Fibroblast of upper back skin (primary cell): ENCODE data around the gene CREB3L2.
"Not testable (repeated sequence)": the region's sequence is repeated elsewhere in the genome, so short reads cannot be mapped to it uniquely, and the experiment has no call there.

Experiments
- DNase-seq: peaks from one replicate; pipeline ENCODE4 v3.0.0-alpha.2; 2013

Gene CREB3L2

DNA sequence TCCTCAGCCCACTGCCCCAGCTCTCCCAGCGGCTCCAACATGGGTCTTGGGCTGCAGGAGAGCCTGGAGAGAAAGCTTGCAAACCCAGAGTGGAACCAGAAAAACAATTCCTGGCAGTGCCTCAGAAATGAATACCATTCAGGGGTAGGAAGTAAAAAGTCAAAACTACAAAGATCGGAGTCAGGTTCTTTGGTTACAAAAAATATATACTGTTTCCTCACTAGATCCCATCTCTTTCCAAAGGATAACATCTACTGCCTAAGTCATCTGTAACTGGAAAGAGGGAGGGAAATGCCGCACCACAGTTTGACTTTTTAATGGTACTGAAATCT lies 14.9 kb downstream of the CREB3L2 start:
- DNase-seq = no peak

DNA sequence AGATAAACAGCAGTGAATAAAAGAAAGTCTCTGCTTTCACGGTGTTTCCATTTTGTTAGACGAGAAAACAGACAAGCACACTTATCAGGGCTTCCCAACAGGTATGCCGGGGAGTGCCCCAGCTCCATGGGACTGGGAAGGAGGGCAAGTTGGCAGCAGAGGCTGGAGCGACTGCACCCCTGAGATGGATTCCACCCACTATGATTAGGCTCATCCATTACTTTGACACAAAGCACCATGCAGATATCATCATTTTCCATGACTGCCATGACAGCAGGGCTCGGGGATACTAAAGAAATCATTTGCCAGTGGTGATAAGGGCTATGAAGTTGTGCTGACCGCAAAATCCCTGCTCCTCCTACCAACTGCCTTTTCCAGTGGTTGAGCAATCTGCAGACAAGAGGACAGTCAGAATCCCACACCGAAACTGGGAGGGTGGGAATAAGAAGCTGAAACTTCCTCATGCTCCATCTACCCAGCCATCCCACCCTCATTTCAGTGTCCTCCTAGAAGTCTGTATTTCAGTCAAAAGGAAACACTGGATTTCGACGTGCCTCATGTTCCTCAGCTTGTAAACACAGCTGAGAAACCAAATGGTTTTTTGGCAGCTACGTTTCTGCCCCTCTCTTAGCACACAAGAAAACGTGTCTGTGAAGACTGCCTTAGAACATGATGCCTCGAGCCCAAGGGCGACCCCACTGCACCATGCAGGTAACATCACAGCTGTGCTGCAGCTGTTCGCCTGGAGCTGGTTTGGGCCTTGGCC lies 15.5 kb downstream of the CREB3L2 start:
- DNase-seq = peak; percentile 73

DNA sequence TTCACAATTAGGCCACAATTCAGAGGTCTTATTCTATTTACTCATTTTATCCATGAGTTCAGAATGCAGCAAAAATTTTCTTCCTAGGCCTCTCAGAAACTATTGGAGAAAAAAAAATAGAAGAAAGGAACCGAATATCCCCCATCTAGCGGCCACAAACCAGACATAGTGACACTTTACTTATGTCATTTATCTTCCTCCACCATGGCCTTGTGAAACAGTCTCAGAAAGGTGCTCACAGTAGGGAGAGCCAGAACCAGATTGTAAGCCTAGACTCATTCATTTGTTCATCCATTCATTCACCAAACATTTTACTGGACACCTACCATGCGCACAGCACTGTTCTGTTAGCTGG lies 16.0 kb downstream of the CREB3L2 start:
- no peak for DNase-seq

DNA sequence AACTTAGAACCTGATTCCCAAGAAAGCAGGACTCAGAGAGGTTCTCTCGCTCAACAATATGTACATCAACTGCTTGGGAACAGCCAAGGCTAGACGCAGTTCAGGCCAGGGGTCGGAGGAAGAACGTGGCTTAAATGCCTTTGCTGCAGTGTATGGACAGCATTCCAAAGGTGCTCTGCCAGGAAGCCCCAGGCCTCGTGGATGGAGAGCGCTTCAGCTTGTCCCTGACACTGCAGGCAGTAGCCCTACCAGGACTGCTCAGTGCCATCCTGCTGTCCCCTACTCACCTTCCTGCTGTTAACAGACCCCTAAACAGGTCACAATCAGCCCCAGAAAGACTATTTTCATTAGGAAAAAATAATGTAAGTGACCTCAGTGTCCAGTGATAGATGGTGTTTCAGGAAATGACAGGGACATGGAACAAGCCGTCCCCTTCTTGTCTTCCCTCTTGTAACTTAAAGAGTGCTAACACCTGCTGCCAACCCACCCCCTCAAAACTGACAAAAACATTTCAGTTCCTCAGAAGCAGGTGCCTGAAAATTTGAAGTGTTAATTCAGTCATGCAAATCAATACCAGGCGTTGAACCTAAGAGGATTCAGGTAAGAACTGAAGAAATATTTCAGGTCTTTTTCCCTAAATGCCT lies 16.5 kb downstream of the CREB3L2 start:
- no peak for DNase-seq

DNA sequence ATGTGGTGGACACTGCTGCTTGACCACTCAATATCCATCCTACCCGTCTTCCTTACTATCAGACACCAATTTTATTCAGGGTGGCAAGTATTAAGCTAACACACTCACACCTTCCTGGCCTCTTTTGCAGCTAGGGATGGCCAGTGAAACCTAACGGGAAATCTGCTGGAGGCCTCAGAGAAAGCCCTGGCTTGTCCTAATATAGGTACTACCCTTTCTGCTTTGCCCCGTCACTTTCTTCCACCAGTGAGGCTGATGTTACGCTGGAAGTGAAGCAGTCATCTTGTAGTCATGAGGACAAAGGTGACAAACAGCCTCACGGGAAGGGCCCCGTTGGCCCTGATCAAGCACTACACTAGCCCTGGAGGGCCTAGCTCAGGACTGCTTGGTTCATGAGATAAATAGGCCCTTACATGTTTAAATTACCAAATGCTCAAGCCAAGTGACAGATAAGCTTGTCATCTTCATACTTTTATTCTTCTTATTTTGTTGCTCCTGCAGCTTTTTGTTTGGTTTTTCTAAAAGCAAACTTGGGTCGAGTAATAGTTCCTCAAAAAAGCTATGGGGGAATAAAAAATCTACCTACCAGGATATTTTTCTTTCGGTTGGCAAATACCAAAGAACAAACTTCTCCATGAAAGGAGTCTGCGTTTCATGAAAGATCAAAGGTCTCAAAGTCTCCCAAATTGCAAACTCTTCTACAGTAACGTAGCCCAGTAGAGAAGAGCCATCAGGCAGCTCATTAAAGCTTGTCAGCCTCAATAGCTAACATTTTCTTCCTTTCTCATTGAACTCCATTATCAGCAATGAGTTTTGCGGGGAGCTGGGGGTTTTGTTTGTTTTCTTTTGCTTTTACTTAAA lies 17.5 kb downstream of the CREB3L2 start:
- no peak for DNase-seq

DNA sequence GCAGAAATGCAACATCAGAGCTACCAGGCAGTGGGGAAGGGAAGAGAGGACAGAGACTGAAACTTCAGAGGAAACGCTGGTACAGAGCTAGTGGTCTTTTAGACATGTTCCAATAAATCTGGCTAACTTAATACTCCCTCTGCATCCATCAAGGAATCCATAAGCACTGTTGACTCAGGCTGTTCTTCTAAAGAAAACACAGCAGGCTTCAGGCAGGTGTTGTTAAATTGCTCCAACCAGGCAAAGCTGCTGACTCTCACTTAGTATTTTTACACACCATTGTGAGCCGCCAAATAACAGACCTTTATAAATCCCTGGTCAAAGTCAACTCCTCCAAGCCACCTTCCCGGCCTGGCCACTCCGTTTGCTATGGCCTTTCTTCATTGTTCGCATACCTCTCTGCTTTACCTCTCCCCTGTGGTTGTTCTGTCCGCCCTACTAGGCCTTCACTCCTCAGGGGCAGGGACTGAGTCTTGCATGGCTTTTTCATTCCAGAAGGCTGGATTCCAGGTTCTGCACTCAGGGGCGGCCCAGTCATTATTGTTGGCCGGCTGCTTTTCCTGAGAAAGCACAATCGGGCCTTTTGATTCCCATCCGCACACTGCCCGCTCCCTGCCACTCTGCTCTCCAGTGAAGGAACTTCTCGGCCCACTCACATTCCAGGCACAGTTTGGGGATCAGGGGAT lies 18.4 kb downstream of the CREB3L2 start:
- no peak for DNase-seq

DNA sequence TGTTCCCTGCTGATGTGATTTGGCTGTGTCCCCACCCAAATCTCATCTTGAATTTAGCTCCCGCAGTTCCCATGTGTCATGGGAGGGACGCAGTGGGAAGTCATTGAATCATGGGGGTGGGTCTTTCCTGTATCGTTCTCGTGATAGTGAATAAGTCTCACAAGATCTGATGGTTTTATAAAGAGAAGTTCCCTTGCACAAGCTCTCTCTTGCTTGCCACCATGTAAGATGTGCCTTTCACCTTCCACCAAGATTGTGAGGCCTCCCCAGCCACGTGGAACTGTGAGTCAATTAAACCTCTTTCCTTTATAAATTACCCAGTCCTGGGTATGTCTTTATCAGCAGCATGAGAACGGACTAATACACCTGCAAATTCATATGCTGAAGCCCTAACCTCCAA lies 19.5 kb downstream of the CREB3L2 start:
- DNase-seq = not testable (repeated sequence)

DNA sequence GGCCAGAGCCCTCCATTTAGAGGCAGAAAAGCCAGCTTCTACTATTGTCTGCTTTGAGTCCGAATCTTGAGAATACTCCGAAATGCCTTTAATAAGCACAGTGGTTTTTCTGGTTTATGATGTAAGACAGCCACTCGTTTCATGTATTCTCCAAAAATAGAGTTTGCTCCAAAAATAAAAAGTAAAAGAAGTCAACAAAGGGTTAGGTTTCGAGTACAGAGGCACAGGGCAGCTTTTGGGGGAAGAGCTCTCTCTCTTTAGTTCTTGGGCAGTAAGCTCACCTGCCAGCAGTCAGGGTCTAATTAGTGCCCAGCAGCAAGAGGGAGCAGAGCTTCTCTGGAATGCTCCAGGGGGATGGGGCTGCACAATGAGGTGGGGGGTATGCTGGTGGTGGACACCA lies 20.2 kb downstream of the CREB3L2 start:
- DNase-seq = no peak

DNA sequence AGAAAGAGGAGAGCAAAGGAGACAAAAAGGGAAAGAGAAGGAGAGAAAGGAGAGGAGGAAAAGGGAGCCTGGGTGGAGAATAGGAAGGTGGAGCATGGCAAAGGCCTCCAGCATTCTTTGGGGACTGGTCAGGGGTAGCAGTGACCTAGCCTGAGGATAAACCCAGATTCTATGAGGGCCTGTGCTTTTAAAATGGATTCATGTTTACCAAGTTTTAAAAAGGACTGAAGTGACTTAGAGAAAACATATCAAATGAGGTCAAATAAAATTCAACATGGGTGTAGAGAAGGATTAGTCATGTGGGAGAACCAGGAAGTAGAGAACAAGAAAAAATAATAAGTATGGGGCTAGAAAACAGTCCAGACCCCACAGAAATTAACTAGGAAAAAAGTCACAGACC lies 20.7 kb downstream of the CREB3L2 start:
- no peak for DNase-seq

DNA sequence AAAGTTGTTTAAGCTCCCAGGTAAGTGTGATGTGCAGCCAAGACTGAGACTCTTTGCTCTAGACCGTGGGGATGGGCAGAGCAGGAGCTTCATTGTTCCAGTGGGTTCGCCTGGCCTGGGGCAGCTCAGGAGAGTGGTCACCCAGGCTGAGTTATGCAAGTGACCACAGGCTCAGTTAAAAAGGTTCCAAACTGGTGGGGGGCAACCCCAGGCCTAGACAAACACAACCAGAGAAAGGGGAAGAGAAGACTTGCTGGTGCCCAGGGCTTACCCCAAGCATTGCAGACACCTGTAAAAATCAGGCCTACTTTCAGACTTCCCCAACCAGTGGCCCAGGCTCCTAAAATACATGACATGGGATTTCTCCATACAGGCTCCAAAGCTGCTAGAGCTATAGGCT lies 21.6 kb downstream of the CREB3L2 start:
- no peak for DNase-seq

DNA sequence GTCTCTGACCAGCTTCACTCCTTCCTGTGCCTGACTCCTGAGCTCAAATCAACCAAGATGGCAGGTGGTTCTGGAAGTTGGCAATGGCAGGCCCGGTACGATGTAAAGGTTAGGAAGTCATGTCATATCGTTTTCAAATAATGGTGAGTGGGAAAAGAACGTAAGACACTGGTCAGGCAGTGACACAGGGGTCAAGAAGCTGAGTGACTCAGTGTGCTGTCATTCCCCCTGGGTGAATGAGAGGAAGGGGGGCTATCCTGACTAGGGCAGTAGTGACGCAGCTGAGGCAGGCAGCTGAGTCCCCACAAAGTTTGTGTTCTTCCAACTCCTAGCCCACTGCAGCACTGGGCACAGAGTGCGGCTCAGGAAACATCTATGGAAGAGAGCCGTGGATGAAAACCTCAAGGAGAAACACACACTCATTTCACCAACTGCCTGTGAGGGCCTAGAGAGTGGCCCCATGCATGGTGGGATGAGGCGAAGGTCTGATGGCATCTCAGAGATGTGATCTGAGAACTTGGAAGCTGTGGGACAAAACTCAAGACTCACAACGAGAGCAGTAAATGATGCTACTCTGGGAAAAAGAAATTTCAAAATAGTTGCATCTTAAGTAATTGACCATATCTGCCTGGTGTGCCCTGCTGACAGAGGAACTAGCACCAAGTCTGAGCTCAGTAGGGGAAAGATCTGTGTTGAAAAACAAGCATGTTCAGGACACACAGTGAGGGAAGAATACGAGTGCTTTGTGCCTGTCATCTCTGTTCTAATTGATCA lies 23.2 kb downstream of the CREB3L2 start:
- peak; percentile 88 for DNase-seq

DNA sequence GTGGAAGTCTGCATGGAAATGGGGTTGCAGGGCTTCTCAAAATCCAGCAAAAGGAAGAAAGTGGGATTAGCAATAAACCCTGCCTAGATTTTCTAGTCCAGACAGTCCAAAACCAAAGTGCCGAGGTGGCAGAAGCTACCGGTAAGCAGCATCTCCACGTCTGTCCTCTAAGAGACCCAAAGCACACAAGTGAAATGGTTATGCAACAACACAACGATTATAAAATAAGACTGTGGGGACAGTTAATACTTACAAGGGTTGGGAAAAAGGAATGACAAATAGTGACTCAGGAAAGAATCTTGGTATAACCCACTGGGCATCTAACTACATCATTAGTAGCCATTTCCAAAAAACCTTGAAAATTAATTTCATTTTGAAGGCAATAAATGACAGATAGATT lies 24.7 kb downstream of the CREB3L2 start:
- DNase-seq = no peak

DNA sequence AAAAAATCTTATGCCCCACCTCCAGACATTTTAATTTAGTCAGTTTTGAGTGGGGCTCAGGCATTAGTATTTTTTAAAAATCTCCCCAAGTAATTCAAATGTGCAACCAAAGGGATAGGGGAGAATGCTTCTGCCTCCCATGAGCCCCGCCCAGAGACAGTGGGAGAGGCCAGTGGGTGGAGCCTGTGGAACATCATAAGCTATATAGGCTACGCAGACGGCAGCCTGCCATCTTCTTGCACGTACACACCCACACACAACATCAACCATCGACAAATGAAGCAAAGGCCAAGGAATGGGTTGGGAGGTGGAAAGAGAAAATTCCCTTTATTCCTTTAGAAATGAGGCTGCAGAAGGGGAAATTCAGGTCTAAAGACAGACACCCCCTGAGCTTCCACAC lies 25.2 kb downstream of the CREB3L2 start:
- DNase-seq = no peak

DNA sequence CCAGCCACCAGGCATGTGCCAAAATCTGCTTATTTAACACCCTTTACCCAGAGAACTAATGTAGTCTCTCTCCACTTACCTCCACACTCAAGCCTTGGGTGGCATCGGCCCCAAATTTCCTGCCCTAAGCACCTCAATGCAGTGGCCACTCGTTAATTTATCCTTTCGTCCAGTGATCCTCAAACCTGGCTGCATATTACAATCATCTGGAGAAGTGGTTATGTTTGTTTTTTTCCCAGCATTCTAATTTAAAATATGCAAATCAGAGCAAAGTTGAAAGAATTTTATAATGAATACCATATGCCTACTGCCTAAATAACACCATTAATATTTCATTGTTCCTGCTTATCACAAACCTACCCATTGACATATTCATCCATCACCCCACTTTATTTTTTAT lies 25.7 kb downstream of the CREB3L2 start:
- no peak for DNase-seq

DNA sequence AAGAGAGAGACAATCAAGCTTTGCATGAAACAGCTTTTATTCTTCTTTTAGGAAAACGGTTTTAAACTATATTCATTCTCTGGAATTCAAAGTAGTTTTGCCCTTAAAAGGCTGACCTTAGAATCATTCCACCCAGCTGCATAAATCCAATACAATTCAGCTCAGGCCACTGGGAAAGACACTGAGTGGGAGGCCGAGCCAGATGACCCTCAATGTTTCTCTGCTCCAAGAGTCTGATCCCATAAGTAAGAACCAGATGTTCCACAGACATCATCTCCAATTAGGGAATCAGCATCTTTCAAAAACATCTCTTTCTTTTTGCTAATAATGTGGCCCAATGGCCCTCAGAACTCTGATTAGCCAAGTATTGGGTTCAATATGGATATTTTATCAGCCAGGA lies 26.1 kb downstream of the CREB3L2 start:
- no peak for DNase-seq

DNA sequence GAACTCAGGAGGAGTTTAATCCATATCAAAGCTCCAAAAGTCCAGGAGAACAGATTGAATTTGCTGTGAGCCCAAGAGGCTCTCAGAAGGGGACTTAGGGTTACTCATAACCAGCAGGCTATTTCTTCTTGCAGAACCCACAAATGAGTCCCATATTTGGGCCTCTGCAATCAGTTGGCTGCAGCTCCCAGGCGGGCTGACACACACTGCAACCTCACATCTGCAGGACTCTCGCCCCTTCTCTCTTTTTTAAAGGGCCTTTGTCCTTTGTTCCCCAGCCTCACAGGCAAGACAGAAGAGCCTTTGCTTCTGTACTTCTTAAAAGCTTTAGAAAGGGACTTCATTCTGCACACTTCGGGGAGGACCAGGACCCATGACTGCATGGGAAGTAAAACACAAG lies 26.7 kb downstream of the CREB3L2 start:
- DNase-seq = peak; percentile 76

DNA sequence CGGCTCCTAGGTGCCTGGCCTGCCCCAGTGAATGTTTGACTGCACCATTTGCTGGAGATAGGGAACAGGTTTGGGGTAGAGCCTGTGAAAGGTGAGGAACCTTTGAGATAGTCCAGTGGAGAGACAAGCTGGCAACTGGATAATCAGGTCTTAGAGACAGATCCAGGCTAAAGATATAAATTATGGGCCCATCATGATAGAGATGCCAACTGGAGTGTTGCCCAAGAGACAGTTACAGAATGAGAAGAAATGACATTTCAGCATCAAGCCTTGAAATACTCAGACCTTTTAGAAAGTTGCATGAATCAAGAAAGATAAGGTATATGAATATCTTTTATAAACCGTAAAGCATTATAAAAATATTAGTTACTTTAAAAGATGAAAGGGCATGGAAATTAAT lies 27.1 kb downstream of the CREB3L2 start:
- DNase-seq = no peak

DNA sequence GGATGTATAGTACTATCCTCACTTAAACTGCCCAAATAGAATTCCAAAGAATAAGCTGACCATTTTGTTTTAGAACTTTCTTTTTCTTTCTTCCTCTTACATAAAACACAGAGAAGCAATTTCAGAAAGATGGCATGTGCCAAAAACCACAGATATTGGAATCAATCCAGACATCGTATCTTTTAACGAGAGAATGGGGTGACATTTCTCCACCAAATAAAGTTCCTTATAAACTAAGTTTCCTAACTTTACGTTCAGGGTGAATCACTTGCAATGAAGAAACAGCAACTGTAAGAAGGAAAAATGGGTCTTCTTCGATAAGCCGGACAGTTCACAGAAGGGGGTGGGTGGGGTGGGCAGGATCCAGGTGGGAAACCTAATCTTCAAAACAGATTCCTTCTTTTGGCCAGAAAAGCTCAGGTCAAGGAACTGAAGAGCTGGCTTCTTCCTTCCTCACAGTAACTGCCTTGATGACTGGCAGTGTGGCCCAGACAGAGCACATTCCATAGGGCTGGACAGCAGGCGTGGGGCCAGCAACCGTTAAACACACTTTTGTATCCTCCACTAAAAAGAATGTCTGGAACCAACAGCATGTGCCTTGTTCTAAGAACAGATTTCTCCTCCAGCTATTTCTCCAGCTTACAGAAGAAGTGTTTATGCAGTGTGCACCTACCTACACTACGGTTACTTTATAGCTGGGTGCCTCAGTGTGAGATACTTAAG lies 31.5 kb downstream of the CREB3L2 start:
- peak; percentile 92 for DNase-seq

DNA sequence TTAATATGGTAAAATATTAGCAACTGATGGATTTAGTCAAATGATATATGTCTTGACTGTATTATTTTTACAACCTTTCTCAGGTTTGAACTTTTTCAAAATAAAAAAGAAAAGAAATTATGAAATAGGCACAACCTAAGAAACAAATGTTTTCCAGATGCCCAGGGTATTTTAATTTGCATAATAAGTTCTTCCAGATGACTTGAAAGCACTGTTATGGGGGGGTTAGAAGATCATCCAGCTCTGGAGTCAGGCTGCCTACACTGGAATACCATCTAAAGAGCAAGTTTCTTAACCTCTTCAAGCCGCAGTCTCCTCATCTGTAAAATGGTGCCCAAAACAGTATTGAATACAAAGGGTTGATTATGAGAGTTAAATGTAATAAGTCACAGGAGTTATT lies 32.1 kb downstream of the CREB3L2 start:
- no peak for DNase-seq

DNA sequence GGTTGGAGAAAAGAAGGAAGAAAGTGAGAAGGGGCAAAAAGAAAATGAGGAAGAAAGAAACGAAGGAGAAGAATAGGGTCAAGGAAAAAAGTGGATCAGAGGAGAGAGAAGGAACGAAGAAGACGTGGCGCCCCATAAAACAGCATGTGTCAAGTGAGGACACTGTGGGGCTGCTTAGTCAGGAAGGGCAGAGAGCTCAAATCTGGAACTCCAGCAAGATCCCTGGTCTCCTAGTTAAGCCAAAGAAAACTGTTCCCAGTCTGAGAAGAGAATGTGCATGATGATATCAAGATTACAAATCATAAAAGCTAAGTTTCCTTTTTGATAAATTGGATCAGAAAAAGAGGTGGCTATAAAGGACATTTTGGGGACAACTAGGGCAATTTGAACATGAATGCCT lies 33.0 kb downstream of the CREB3L2 start:
- DNase-seq = no peak

DNA sequence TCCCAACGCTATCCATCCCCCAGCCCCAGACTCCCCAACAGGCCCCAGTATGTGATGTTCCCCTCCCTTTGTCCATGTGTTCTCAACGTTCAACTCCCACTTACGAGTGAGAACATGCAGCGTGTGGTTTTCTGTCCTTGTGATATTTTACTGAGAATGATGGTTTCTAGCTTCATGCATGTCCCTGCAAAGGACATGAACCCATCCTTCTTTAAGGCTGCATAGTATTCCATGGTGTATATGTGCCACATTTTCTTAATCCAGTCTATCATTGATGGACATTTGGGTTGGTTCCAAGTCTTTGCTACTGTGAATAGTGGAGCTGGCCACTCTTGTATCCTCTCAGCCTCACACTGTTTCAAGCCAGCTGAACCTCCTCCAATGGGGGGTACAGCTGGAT lies 33.5 kb downstream of the CREB3L2 start:
- DNase-seq = not testable (repeated sequence)
